Neuronal stem cell (in vitro differentiated cells): Measurements from ENCODE around the gene ZSCAN29.

Experiments
- DNase-seq: peaks from one replicate; pipeline ENCODE4 v3.0.0-alpha.2; 2013; ENCODE audit warnings: low spot score
- H2AFZ ChIP-seq: one replicate; pipeline ENCODE4 v1.6.1; 2013; ENCODE audit warnings: mild to moderate bottlenecking, low read length, inconsistent platforms
- H2AK5ac ChIP-seq: 2 replicates; pipeline ENCODE4 v1.6.1; 2013; ENCODE audit warnings: low read depth, mild to moderate bottlenecking, inconsistent platforms, low read length, moderate library complexity, mixed read lengths
- H2BK120ac ChIP-seq: 2 replicates; pipeline ENCODE4 v1.6.1; 2013; ENCODE audit warnings: low read depth, mild to moderate bottlenecking, inconsistent platforms, low read length, moderate library complexity, mixed read lengths
- H2BK12ac ChIP-seq: one replicate; pipeline ENCODE4 v1.6.1; 2013; ENCODE audit warnings: low read length, inconsistent platforms
- H2BK15ac ChIP-seq: 2 replicates; pipeline ENCODE4 v1.6.1; 2013; ENCODE audit warnings: mild to moderate bottlenecking, low read length, inconsistent platforms, mixed read lengths
- H2BK5ac ChIP-seq: one replicate; pipeline ENCODE4 v1.6.1; 2013; ENCODE audit warnings: inconsistent platforms, mild to moderate bottlenecking, low read length, moderate library complexity
- H3K14ac ChIP-seq: one replicate; pipeline ENCODE4 v1.6.1; 2013; ENCODE audit warnings: low read length, inconsistent platforms
- H3K18ac ChIP-seq: 2 replicates; pipeline ENCODE4 v1.6.1; 2013; ENCODE audit warnings: low read length, inconsistent platforms
- H3K23ac ChIP-seq: 2 replicates; pipeline ENCODE4 v1.6.1; 2013; ENCODE audit warnings: low read depth, mild to moderate bottlenecking, mixed read lengths, low read length, inconsistent platforms; ENCODE audit not compliant: poor library complexity
- H3K27ac ChIP-seq: replicated peaks from 3 replicates; pipeline ENCODE4 v1.5.1; 2013; ENCODE audit warnings: low read length, inconsistent platforms
- H3K27me3 ChIP-seq, 3 experiments: 2 replicates each; pipeline ENCODE4 v1.6.1; 2013; ENCODE audit warnings: low read length in 3 of 3, mild to moderate bottlenecking in 2 of 3, inconsistent platforms in 1 of 3, low read depth in 1 of 3, mixed read lengths in 1 of 3, moderate library complexity in 1 of 3; ENCODE audit not compliant: control insufficient read depth in 3 of 3, insufficient read depth in 3 of 3
- H3K36me3 ChIP-seq, 2 donors: replicated peaks in 1 of 2; 2 replicates each; pipeline ENCODE4 v1.6.1; 2013; ENCODE audit warnings: low read length in 2 of 2; ENCODE audit not compliant: control insufficient read depth in 2 of 2, insufficient read depth in 2 of 2
- H3K4ac ChIP-seq: 2 replicates; pipeline ENCODE4 v1.6.1; 2013; ENCODE audit warnings: inconsistent platforms, mild to moderate bottlenecking, low read length, moderate library complexity
- H3K4me1 ChIP-seq, 2 donors: 1 replicate in 1 of 2; 2 replicates in 1 of 2; pipeline ENCODE4 v1.6.1; 2013; ENCODE audit warnings: low read length in 2 of 2, low read depth in 1 of 2; ENCODE audit not compliant: control insufficient read depth in 2 of 2, insufficient read depth in 1 of 2
- H3K4me2 ChIP-seq: one replicate; pipeline ENCODE4 v1.6.1; 2013; ENCODE audit warnings: mild to moderate bottlenecking, low read length, inconsistent platforms; ENCODE audit not compliant: insufficient read depth, poor library complexity, severe bottlenecking
- H3K4me3 ChIP-seq, 2 donors: 2 replicates each; pipeline ENCODE4 v1.5.1; 2013; ENCODE audit warnings: low read length in 2 of 2, mild to moderate bottlenecking in 2 of 2, inconsistent platforms in 1 of 2, moderate library complexity in 1 of 2
- H3K79me1 ChIP-seq: one replicate; pipeline ENCODE4 v1.6.1; 2013; ENCODE audit warnings: low read depth, mild to moderate bottlenecking, inconsistent platforms, low read length, moderate library complexity
- H3K9ac ChIP-seq: one replicate; pipeline ENCODE4 v1.6.1; 2013; ENCODE audit warnings: mild to moderate bottlenecking, low read depth, low read length, inconsistent platforms; ENCODE audit not compliant: poor library complexity
- H3K9me3 ChIP-seq, 2 donors: replicated peaks in 1 of 2; 2 replicates each; pipeline versions ENCODE3 to v1.6.1; 2013; ENCODE audit warnings: low read length in 2 of 2, mild to moderate bottlenecking in 2 of 2, inconsistent platforms in 1 of 2, low read depth in 1 of 2, mixed read lengths in 1 of 2, moderate library complexity in 1 of 2; ENCODE audit not compliant: control insufficient read depth in 2 of 2, insufficient read depth in 1 of 2
- H4K8ac ChIP-seq: one replicate; pipeline ENCODE4 v1.6.1; 2013; ENCODE audit warnings: low read depth, mild to moderate bottlenecking, inconsistent platforms, low read length, moderate library complexity
- H4K91ac ChIP-seq: one replicate; pipeline ENCODE4 v1.6.1; 2013; ENCODE audit warnings: low read length, low read depth, mild to moderate bottlenecking, inconsistent platforms; ENCODE audit not compliant: poor library complexity
- WGBS, 2 donors: extraction: QIAGEN DNeasy Blood & Tissue Kit; methylation state at CpG; one replicate each; pipeline ENCODE4 v1.1.7; 2013; ENCODE audit warnings: missing lambda C conversion rate in 2 of 2, mixed read lengths in 1 of 2; ENCODE audit not compliant: insufficient read length in 2 of 2, insufficient replicate concordance in 1 of 2; ENCODE audit errors: extremely low coverage in 2 of 2; 5-methylcytosine and 5-hydroxymethylcytosine counted together

The ZSCAN29 gene

DNA sequence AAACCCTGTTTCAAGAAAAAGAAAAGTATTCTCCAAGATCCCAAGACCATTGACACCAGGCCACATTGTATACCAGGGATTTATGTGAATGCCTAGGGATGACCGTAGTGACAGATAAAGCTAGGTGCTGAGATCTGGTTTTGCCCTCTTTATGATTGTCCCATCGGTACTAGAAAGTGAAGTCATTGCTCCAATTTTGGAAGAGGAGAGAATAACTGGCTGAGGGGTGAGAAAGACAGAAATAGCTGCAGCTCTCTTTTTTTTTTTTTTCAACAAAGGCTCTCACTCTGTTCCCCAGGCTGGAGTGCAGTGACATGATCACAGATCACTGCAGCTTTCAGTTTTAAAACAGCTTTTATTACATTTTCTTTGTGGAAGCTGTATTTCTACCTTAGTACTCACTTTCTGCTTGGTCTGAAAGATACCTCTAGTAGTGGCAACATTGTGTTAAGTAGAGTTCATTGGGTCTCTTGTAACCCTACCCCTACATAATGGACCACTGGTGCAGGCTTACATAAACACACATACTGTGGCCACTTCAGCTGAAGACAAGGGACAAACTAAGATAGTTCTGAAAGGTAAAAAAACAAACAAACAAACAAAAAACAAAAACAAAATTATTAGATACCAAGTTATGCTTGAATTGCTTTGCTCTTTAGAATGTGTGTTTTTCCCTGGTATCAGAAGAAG, 18.0 kb downstream of the ZSCAN29 start:
- H3K27ac ChIP-seq = no peak overlapping the region

DNA sequence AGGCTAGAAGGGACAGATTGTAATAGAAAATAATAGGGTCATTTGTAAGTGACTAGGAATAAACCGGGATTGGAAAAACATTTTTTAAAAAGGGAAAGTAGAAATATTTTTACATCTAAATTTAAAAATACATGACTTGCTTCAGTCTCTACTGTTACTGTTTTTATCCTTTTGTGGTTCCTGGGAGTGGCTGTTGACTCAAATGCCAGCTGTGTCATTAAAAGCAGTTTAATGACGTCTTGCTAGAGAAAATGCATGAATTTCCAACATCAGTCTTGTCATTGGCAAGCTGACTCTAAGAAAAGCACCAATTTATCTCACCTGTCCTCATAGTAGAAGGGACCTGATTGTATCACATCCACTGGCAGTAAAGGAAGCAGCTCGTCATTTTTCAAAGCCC, 23.7 kb downstream of the ZSCAN29 start:
- Histone ChIP-seq H3K23ac (no peak overlapping the region), H3K4me2 (no peak overlapping the region), H3K9me3 (no peaks in the 10 kb centered on the region), H3K36me3 (peaks cover 11 to 89% of the 10 kb centered on the region in 2 donors), H3K18ac (no peak overlapping the region), H4K8ac (no peak overlapping the region), H2BK120ac (no peak overlapping the region), H3K14ac (no peak overlapping the region), H3K4me1 (no peaks in the 10 kb centered on the region), H3K79me1 (no peaks in the 10 kb centered on the region), H4K91ac (no peak overlapping the region), H3K9ac (no peak overlapping the region), H3K27ac (no peak overlapping the region), H2AFZ (no peak overlapping the region), H2BK15ac (no peak overlapping the region), H2BK5ac (no peak overlapping the region), H3K4me3 (no peak overlapping the region), H3K4ac (no peak overlapping the region), H2AK5ac (no peak overlapping the region), H3K27me3 (no peaks in the 10 kb centered on the region), H2BK12ac (no peak overlapping the region)
- no CpG with 5 or more reads among the region's 3 CpGs for WGBS, 2 donors
- no peak for DNase-seq

More for the DNA sequence above, 18.0 kb downstream of the ZSCAN29 start:
- H3K27me3 ChIP-seq = no peaks in the 10 kb centered on the region
- H3K4me3 ChIP-seq = no peak overlapping the region
- no peak overlapping the region for H2AK5ac ChIP-seq
- peaks cover 12 to 70% of the 10 kb centered on the region in 2 donors for H3K36me3 ChIP-seq
- no peak overlapping the region for H4K91ac ChIP-seq
- H3K4ac ChIP-seq = no peak overlapping the region
- H3K79me1 ChIP-seq = no peaks in the 10 kb centered on the region
- H3K14ac ChIP-seq = no peak overlapping the region
- no peak overlapping the region for H2BK12ac ChIP-seq
- H3K4me2 ChIP-seq = no peak overlapping the region
- no CpG with 5 or more reads among the region's 2 CpGs for WGBS, 2 donors
- H2BK120ac ChIP-seq = no peak overlapping the region
- no peak for DNase-seq
- no peak overlapping the region for H3K23ac ChIP-seq
- no peak overlapping the region for H2AFZ ChIP-seq
- no peak overlapping the region for H4K8ac ChIP-seq
- no peak overlapping the region for H2BK5ac ChIP-seq
- no peak overlapping the region for H3K9ac ChIP-seq
- H2BK15ac ChIP-seq = no peak overlapping the region
- no peak overlapping the region for H3K18ac ChIP-seq
- peaks cover 0 to 4% of the 10 kb centered on the region in 2 donors for H3K9me3 ChIP-seq
- H3K4me1 ChIP-seq = no peaks in the 10 kb centered on the region

DNA sequence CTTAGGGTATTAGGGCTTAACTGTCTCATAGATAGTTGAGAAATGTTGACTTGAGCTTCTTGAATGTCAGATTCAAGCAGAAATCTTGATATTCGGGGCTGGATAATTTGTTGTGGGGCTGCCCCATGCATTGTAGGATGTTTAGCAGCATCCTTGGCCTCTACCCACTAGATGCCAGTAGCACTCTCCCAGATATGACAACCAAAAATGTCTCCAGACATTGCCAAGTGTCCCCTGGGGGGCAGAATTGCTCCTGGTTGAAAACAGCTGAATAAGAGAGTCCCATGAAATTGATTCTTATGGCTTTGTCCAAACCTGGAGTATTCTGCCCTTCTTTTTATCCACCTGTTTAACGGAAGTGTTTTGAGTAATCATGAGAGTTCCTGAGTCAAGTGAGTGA, 24.5 kb downstream of the ZSCAN29 start:
- H3K4me3 ChIP-seq = no peak overlapping the region
- H2AK5ac ChIP-seq = no peak overlapping the region
- no peak overlapping the region for H2BK12ac ChIP-seq
- H4K8ac ChIP-seq = no peak overlapping the region
- no peak overlapping the region for H2BK5ac ChIP-seq
- H3K18ac ChIP-seq = no peak overlapping the region
- no peak overlapping the region for H4K91ac ChIP-seq
- no peak overlapping the region for H3K23ac ChIP-seq
- no peaks in the 10 kb centered on the region for H3K27me3 ChIP-seq
- WGBS, 2 donors = no CpG with 5 or more reads among the region's 2 CpGs
- H3K9me3 ChIP-seq = no peaks in the 10 kb centered on the region
- H3K27ac ChIP-seq = no peak overlapping the region
- no peak overlapping the region for H2AFZ ChIP-seq
- no peak overlapping the region for H2BK15ac ChIP-seq
- H3K4ac ChIP-seq = no peak overlapping the region
- H3K4me1 ChIP-seq = no peaks in the 10 kb centered on the region
- no peak overlapping the region for H3K4me2 ChIP-seq
- H3K36me3 ChIP-seq = peaks cover 6 to 88% of the 10 kb centered on the region in 2 donors
- H3K14ac ChIP-seq = no peak overlapping the region
- no peak for DNase-seq
- H3K9ac ChIP-seq = no peak overlapping the region
- no peaks in the 10 kb centered on the region for H3K79me1 ChIP-seq
- H2BK120ac ChIP-seq = no peak overlapping the region

DNA sequence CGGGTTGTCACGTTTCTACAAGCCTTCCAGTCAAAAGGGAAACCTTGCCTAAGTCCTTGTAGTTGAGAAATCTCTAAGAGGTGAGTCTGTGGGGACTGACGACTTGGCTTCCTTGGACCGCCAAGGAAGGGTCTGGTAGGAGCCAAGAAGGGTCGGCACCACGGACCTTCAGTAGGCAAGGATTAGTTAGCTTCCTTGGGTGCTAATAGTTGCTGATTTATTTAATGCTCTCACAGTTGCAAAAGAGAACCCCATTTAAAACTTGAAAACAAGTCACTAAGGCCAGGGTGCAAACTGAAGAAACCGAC, 40.1 kb downstream of the ZSCAN29 start:
- WGBS, 2 donors = no CpG with 5 or more reads among the region's 7 CpGs
- Histone ChIP-seq H2BK120ac (no peak overlapping the region), H3K9ac (peak overlapping the region; percentile 79), H3K9me3 (peaks cover 0 to 8% of the 10 kb centered on the region in 2 donors), H3K4me2 (peak overlapping the region; percentile 95), H3K14ac (no peak overlapping the region), H2AFZ (peak overlapping the region; percentile 99), H2BK12ac (no peak overlapping the region), H3K4ac (no peak overlapping the region), H2BK5ac (no peak overlapping the region), H3K36me3 (peaks cover 6 to 39% of the 10 kb centered on the region in 2 donors), H3K27me3 (no peaks in the 10 kb centered on the region), H3K27ac (peak overlapping the region; percentile 47), H3K23ac (no peak overlapping the region), H3K4me1 (peaks cover 4 to 8% of the 10 kb centered on the region in 2 donors), H2AK5ac (no peak overlapping the region), H4K91ac (no peak overlapping the region), H3K18ac (peak overlapping the region; percentile 46), H3K4me3 (peak overlapping the region; percentile 64 to 93), H2BK15ac (no peak overlapping the region), H4K8ac (no peak overlapping the region), H3K79me1 (peaks cover 6% of the 10 kb centered on the region)
- no peak for DNase-seq
